Measurements from ENCODE around the gene TLK1. TPM values are rescaled to one million over a fixed set of nuclear protein-coding genes. Genes with fewer than 3 reads are reported as not detected.

TLK1 gene
- polyA plus RNA-seq, 1 donor from 2014 or later = 33.1 TPM

GRCh38 chr2:171128461-171128860, 32.2 kb downstream of the TLK1 start:
- Histone ChIP-seq H3K9me2 (ENCODE audit: insufficient read depth, low read length) (no peaks in the 10 kb centered on the region), H4K20me1 (ENCODE audit: insufficient read depth) (peaks cover 3% of the 10 kb centered on the region), H3K27ac (ENCODE audit: low read length) (no peak overlapping the region), H3K9ac (ENCODE audit: low read length) (no peak overlapping the region), H3K4me3 (ENCODE audit: low read length) (no peak overlapping the region), H3K27me3 (ENCODE audit: insufficient read depth, low read depth, low read length) (no peaks in the 10 kb centered on the region), H3F3A (ENCODE audit: insufficient read depth, low read length, poor library complexity, severe bottlenecking) (no peaks in the 10 kb centered on the region), H3K36me3 (ENCODE audit: insufficient read depth, low read length) (no peaks in the 10 kb centered on the region), H2AFZ (ENCODE audit: low read depth, low read length) (no peak overlapping the region), H3K79me2 (replicated peaks; ENCODE audit: insufficient read depth, low read length) (peaks cover 65% of the 10 kb centered on the region), H3K9me3 (ENCODE audit: low read length) (no peaks in the 10 kb centered on the region), H3K4me2 (ENCODE audit: low read length) (no peak overlapping the region)
- TF ChIP-seq MXI1 (conservative IDR thresholded peaks at IDR 0.05; ENCODE audit: poor library complexity, severe bottlenecking) (no peak), POLR2AphosphoS5 (IDR thresholded peaks at IDR 0.05) (no peak), SMC3 (conservative IDR thresholded peaks at IDR 0.05; ENCODE audit: poor library complexity) (no peak), EZH2 (IDR thresholded peaks at IDR 0.05; ENCODE audit: borderline replicate concordance, insufficient read depth, low read length, poor library complexity, severe bottlenecking) (no peak), CTCF (IDR thresholded peaks at IDR 0.05; ENCODE audit: poor library complexity, severe bottlenecking) (no peak), TAF1 (IDR thresholded peaks at IDR 0.05; ENCODE audit: low read depth) (no peak), EP300 (conservative IDR thresholded peaks at IDR 0.05; ENCODE audit: poor library complexity, severe bottlenecking) (no peak), REST (IDR thresholded peaks at IDR 0.05; ENCODE audit: borderline replicate concordance) (no peak), RAD21 (conservative IDR thresholded peaks at IDR 0.05) (no peak)

- no peaks in the 10 kb centered on the region for H3K9me2 ChIP-seq (ENCODE audit: insufficient read depth, low read length)
- no peaks in the 10 kb centered on the region for H3K9me3 ChIP-seq (ENCODE audit: low read length)
- H2AFZ ChIP-seq (ENCODE audit: low read depth, low read length) = no peak overlapping the region
- no peak for TF ChIP-seq TAF1 (IDR thresholded peaks at IDR 0.05; ENCODE audit: low read depth)
- no peaks in the 10 kb centered on the region for H3F3A ChIP-seq (ENCODE audit: insufficient read depth, low read length, poor library complexity, severe bottlenecking)
- H3K9ac ChIP-seq (ENCODE audit: low read length) = no peak overlapping the region
- peaks cover 57% of the 10 kb centered on the region for H3K79me2 ChIP-seq (replicated peaks; ENCODE audit: insufficient read depth, low read length)
- H3K4me3 ChIP-seq (ENCODE audit: low read length) = no peak overlapping the region
- H3K27ac ChIP-seq (ENCODE audit: low read length) = no peak overlapping the region
- no peaks in the 10 kb centered on the region for H3K36me3 ChIP-seq (ENCODE audit: insufficient read depth, low read length)
- H4K20me1 ChIP-seq (ENCODE audit: insufficient read depth) = peaks cover 3% of the 10 kb centered on the region
- no peak overlapping the region for H3K4me2 ChIP-seq (ENCODE audit: low read length)
- H3K27me3 ChIP-seq (ENCODE audit: insufficient read depth, low read depth, low read length) = no peaks in the 10 kb centered on the region
These were observed 36.2 kb downstream of the TLK1 start for GRCh38 chr2:171124541-171124940.

- Histone ChIP-seq H3K27ac (ENCODE audit: low read length) (no peak overlapping the region), H3K9me2 (ENCODE audit: insufficient read depth, low read length) (no peaks in the 10 kb centered on the region), H3F3A (ENCODE audit: insufficient read depth, low read length, poor library complexity, severe bottlenecking) (no peaks in the 10 kb centered on the region), H3K79me2 (replicated peaks; ENCODE audit: insufficient read depth, low read length) (peaks cover 11% of the 10 kb centered on the region), H3K36me3 (ENCODE audit: insufficient read depth, low read length) (no peaks in the 10 kb centered on the region), H3K9me3 (ENCODE audit: low read length) (no peaks in the 10 kb centered on the region), H3K4me2 (ENCODE audit: low read length) (no peak overlapping the region), H4K20me1 (ENCODE audit: insufficient read depth) (no peaks in the 10 kb centered on the region), H2AFZ (ENCODE audit: low read depth, low read length) (no peak overlapping the region), H3K27me3 (ENCODE audit: insufficient read depth, low read depth, low read length) (no peaks in the 10 kb centered on the region), H3K4me3 (ENCODE audit: low read length) (no peak overlapping the region), H3K9ac (ENCODE audit: low read length) (no peak overlapping the region)
- no peak for TF ChIP-seq EP300 (conservative IDR thresholded peaks at IDR 0.05; ENCODE audit: poor library complexity, severe bottlenecking)
- TF ChIP-seq SMC3 (conservative IDR thresholded peaks at IDR 0.05; ENCODE audit: poor library complexity) = no peak
- no peak for TF ChIP-seq CTCF (IDR thresholded peaks at IDR 0.05; ENCODE audit: poor library complexity, severe bottlenecking)
- no peak for TF ChIP-seq REST (IDR thresholded peaks at IDR 0.05; ENCODE audit: borderline replicate concordance)
- TF ChIP-seq MXI1 (conservative IDR thresholded peaks at IDR 0.05; ENCODE audit: poor library complexity, severe bottlenecking) = no peak
- TF ChIP-seq TAF1 (IDR thresholded peaks at IDR 0.05; ENCODE audit: low read depth) = no peak
- no peak for TF ChIP-seq EZH2 (IDR thresholded peaks at IDR 0.05; ENCODE audit: borderline replicate concordance, insufficient read depth, low read length, poor library complexity, severe bottlenecking)
- TF ChIP-seq POLR2AphosphoS5 (IDR thresholded peaks at IDR 0.05) = no peak
- TF ChIP-seq RAD21 (conservative IDR thresholded peaks at IDR 0.05) = no peak
These were observed 51.1 kb downstream of the TLK1 start for GRCh38 chr2:171109571-171109970.

Measured in neural cell (in vitro differentiated cells).